K562 (cell line): ENCODE measurements around the gene TMEM43. TPM values are rescaled to one million over a fixed set of nuclear protein-coding genes. Genes with fewer than 3 reads are reported as not detected.

Experiments used
- BCL6 ChIP-seq: fragments of 250-450 bp; sonication (Bioruptor Pico); IDR thresholded peaks from 2 replicates; pipeline ENCODE4 v1.4.0; 2020
- CEBPB ChIP-seq: fragments of 450-650 bp; IDR thresholded peaks from 2 replicates; pipeline ENCODE4 v1.6.1; 2016; ENCODE audit warnings: missing genetic modification characterization, missing compliant biosample characterization
- CXXC5 ChIP-seq: fragments of 250-450 bp; sonication (Bioruptor Pico); IDR thresholded peaks from 2 replicates; pipeline ENCODE4 v1.8.0; 2022; ENCODE audit warnings: inconsistent platforms, mild to moderate bottlenecking, moderate library complexity
- FOXK2 ChIP-seq, 2 experiments: fragments of 450-650 bp; IDR thresholded peaks in 1 of 2; conservative IDR thresholded peaks in 1 of 2; 2 replicates each; pipeline ENCODE4 v1.6.1; 2016; ENCODE audit warnings: low read depth in 2 of 2, mild to moderate bottlenecking in 1 of 2
- FOXP1 ChIP-seq: sonication (generic); formaldehyde crosslinking; IDR thresholded peaks from 2 replicates; pipeline ENCODE4 v1.8.0; 2022; ENCODE audit warnings: mild to moderate bottlenecking, missing genetic modification reagents
- HOXB6 ChIP-seq: fragments of 250-450 bp; sonication (Bioruptor Pico); IDR thresholded peaks from 2 replicates; pipeline ENCODE4 v1.5.1; 2022; ENCODE audit warnings: mild to moderate bottlenecking, borderline replicate concordance
- MEF2D ChIP-seq: conservative IDR thresholded peaks from 2 replicates; pipeline ENCODE4 v1.6.1; 2016; ENCODE audit warnings: low read depth, missing genetic modification characterization, missing compliant biosample characterization
- MEIS2 ChIP-seq: fragments of 450-650 bp; IDR thresholded peaks from 2 replicates; pipeline ENCODE4 v1.6.1; 2014; ENCODE audit warnings: mild to moderate bottlenecking; ENCODE audit not compliant: partially characterized antibody
- PHF20 ChIP-seq: fragments of 450-650 bp; IDR thresholded peaks from 2 replicates; pipeline ENCODE4 v1.6.1; 2018; ENCODE audit not compliant: partially characterized antibody
- PTRF ChIP-seq: fragments of 450-650 bp; IDR thresholded peaks from 2 replicates; pipeline ENCODE4 v1.6.1; 2016; ENCODE audit warnings: mild to moderate bottlenecking, missing genetic modification characterization, missing compliant biosample characterization
- RBBP5 ChIP-seq: fragments of 200-600 bp; sonication (generic); IDR thresholded peaks from 2 replicates; pipeline ENCODE4 v1.6.1; 2012; ENCODE audit warnings: borderline replicate concordance, mild to moderate bottlenecking, low read length, control low read depth, inconsistent platforms; ENCODE audit not compliant: insufficient read depth, poor library complexity, severe bottlenecking
- STAT5A ChIP-seq: IDR thresholded peaks from 2 replicates; pipeline ENCODE4 v1.6.1; 2012; ENCODE audit warnings: low read length, inconsistent platforms, borderline replicate concordance
- ZKSCAN1 ChIP-seq: fragments of 150-350 bp; IDR thresholded peaks from 2 replicates; pipeline ENCODE4 v1.6.1; 2016; ENCODE audit warnings: low read depth, low read length
- ZNF212 ChIP-seq: fragments of 450-650 bp; formaldehyde crosslinking; IDR thresholded peaks from 2 replicates; pipeline ENCODE4 v1.4.0; 2020; ENCODE audit warnings: mild to moderate bottlenecking
- ZNF551 ChIP-seq: fragments of 250-450 bp; sonication (Bioruptor Pico); IDR thresholded peaks from 2 replicates; pipeline ENCODE4 v1.5.0; 2021; ENCODE audit warnings: mild to moderate bottlenecking, moderate library complexity
- ZNF583 ChIP-seq: fragments of 250-450 bp; sonication (Bioruptor Pico); IDR thresholded peaks from 2 replicates; pipeline ENCODE4 v1.4.0; 2020
- ZNF717 ChIP-seq: fragments of 250-450 bp; sonication (Bioruptor Pico); IDR thresholded peaks from 2 replicates; pipeline ENCODE4 v1.5.0; 2021
- ZNF764 ChIP-seq: fragments of 250-450 bp; sonication (Bioruptor Pico); IDR thresholded peaks from 2 replicates; pipeline ENCODE4 v1.4.0; 2020; ENCODE audit warnings: low read depth, mild to moderate bottlenecking, moderate library complexity
- polyA plus RNA-seq, 8 experiments: library from polyadenylated mRNA; depleted of rRNA in 4 of 8; stranded (reverse) in 5 of 8; unstranded in 3 of 8; fragments of >200 nt; fragmentation: Nextera tagmentation in 2 of 8; fragmentation: Illumina TruSeq in 1 of 8; extraction: Ambion mirVana in 2 of 8; extraction: Trizol in 1 of 8; gene quantifications; 2 replicates each; pipeline versions ENCODE4 v1.2.1 to v1.2.3, GENCODE V29; 2011 to 2014; ENCODE audit warnings: inconsistent platforms in 1 of 8, missing spikeins in 1 of 8
- total RNA-seq, 7 experiments: library from RNA; depleted of rRNA in 6 of 7; stranded (reverse); fragments of >200 nt in 6 of 7; fragmentation: Illumina TruSeq in 2 of 7; extraction: Trizol in 2 of 7; gene quantifications; 2 replicates each; pipeline versions ENCODE4 v1.2.1 to v1.2.3, GENCODE V29; 2011 to 2021; ENCODE audit warnings: low replicate concordance in 1 of 7
- TF ChIP-seq, protein P1 (sequence below): sonication (generic); IDR thresholded peaks from 2 replicates; pipeline ENCODE4 v1.6.1; 2016
- TF ChIP-seq, protein P2 (sequence below): fragments of 450-650 bp; IDR thresholded peaks from 2 replicates; pipeline ENCODE4 v1.6.1; 2017; ENCODE audit warnings: antibody characterized with exemption
- TF ChIP-seq, protein P3 (sequence below): fragments of 250-450 bp; sonication (Bioruptor Pico); IDR thresholded peaks from 2 replicates; pipeline ENCODE4 v1.5.0; 2021; ENCODE audit warnings: mild to moderate bottlenecking, borderline replicate concordance
- TF ChIP-seq, protein P4 (sequence below): fragments of 450-650 bp; formaldehyde crosslinking; IDR thresholded peaks from 2 replicates; pipeline ENCODE4 v1.4.0; 2020; ENCODE audit warnings: mild to moderate bottlenecking

Gene TMEM43
- total and polyA plus RNA-seq, 9 of the 15 experiments (the other 6 are each of a cell fraction or from before 2014, with no cell fraction given): 16.7 to 46.1 (median 35.7) TPM

DNA sequence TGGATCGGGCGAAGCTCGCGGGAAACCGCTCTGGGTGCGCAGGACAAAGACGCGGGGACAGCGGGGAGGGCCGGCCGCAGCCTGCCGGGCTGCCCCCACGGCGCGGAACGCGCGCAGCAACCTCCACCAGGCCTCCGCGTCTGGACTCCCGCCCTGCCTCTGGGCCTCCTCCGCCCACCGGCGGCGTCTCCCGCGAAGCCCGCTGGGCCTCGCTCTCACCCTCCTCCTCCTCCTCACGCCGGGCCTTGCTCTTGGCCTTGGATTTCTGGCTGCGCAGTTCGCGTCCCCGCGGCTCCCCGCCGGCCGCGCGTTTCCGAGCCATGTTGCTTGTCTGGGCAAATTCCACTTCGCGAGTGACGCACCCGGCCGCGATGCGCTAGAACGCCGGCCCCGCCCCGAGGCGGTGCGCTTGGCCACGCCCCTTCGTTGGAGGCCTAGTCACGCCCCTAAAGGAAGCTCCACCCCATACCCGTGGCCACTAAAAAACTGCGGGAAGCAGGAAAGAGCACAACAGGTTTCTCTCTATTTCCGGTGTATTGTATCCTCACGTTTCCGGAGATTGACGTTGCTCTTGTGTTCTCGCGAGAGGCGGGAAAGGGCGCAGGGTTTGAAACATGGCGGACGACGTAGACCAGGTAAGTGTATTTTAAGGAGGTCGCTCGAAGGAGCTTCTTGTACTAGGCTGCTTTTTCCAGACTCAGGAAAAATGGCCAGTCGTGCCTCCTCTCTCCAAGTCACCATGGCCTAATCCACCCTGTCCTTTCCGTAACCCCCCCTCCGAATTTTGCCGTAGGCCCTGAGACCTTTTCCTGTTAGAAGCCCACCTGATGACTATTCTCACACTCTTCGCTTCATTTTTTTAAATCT, 53.6 kb downstream of the TMEM43 start, which contains the start of the genes LSM3 and XPC (continued):
- no peak for TF ChIP-seq PTRF (tag)
- TF ChIP-seq ZKSCAN1: no peak
- TF ChIP-seq, protein P1, sequence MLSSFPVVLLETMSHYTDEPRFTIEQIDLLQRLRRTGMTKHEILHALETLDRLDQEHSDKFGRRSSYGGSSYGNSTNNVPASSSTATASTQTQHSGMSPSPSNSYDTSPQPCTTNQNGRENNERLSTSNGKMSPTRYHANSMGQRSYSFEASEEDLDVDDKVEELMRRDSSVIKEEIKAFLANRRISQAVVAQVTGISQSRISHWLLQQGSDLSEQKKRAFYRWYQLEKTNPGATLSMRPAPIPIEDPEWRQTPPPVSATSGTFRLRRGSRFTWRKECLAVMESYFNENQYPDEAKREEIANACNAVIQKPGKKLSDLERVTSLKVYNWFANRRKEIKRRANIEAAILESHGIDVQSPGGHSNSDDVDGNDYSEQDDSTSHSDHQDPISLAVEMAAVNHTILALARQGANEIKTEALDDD: peak; percentile 85; the same call in 1 of the 2 replicates
- no peak for TF ChIP-seq HOXB6 (CRISPR knock-in tag)
- no peak for TF ChIP-seq MEF2D
- TF ChIP-seq FOXP1 (CRISPR knock-in tag): peak; percentile 95
- TF ChIP-seq ZNF212 (CRISPR knock-in tag): no peak
- TF ChIP-seq PHF20: peak; percentile 87
- TF ChIP-seq RBBP5: peak; percentile 96
- TF ChIP-seq MEIS2: peak; percentile 29
- TF ChIP-seq BCL6: 0 out of 2 replicates have a peak, but pooled peaks have one; percentile 49
- TF ChIP-seq ZNF717 (CRISPR knock-in tag): no peak
- TF ChIP-seq, protein P2, sequence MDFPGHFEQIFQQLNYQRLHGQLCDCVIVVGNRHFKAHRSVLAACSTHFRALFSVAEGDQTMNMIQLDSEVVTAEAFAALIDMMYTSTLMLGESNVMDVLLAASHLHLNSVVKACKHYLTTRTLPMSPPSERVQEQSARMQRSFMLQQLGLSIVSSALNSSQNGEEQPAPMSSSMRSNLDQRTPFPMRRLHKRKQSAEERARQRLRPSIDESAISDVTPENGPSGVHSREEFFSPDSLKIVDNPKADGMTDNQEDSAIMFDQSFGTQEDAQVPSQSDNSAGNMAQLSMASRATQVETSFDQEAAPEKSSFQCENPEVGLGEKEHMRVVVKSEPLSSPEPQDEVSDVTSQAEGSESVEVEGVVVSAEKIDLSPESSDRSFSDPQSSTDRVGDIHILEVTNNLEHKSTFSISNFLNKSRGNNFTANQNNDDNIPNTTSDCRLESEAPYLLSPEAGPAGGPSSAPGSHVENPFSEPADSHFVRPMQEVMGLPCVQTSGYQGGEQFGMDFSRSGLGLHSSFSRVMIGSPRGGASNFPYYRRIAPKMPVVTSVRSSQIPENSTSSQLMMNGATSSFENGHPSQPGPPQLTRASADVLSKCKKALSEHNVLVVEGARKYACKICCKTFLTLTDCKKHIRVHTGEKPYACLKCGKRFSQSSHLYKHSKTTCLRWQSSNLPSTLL: no peak
- TF ChIP-seq ZNF764 (CRISPR knock-in tag): no peak
- TF ChIP-seq FOXK2 (conservative IDR thresholded peaks at IDR 0.05 in 1 of 2, IDR thresholded peaks at IDR 0.05 in 1 of 2; ENCODE audit: low read depth in 2 of 2): peak; percentile 96 to 98
- TF ChIP-seq STAT5A: no peak
- TF ChIP-seq, protein P3, sequence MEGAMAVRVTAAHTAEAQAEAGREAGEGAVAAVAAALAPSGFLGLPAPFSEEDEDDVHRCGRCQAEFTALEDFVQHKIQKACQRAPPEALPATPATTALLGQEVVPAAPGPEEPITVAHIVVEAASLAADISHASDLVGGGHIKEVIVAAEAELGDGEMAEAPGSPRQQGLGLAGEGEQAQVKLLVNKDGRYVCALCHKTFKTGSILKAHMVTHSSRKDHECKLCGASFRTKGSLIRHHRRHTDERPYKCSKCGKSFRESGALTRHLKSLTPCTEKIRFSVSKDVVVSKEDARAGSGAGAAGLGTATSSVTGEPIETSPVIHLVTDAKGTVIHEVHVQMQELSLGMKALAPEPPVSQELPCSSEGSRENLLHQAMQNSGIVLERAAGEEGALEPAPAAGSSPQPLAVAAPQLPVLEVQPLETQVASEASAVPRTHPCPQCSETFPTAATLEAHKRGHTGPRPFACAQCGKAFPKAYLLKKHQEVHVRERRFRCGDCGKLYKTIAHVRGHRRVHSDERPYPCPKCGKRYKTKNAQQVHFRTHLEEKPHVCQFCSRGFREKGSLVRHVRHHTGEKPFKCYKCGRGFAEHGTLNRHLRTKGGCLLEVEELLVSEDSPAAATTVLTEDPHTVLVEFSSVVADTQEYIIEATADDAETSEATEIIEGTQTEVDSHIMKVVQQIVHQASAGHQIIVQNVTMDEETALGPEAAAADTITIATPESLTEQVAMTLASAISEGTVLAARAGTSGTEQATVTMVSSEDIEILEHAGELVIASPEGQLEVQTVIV (CRISPR knock-in tag): no peak
- TF ChIP-seq ZNF551 (CRISPR knock-in tag): no peak
- no peak for TF ChIP-seq CEBPB (tag)
- peak; percentile 84 for TF ChIP-seq ZNF583
- peak; percentile 94 for TF ChIP-seq CXXC5 (CRISPR knock-in tag)
- TF ChIP-seq, protein P4, sequence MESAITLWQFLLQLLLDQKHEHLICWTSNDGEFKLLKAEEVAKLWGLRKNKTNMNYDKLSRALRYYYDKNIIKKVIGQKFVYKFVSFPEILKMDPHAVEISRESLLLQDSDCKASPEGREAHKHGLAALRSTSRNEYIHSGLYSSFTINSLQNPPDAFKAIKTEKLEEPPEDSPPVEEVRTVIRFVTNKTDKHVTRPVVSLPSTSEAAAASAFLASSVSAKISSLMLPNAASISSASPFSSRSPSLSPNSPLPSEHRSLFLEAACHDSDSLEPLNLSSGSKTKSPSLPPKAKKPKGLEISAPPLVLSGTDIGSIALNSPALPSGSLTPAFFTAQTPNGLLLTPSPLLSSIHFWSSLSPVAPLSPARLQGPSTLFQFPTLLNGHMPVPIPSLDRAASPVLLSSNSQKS (CRISPR knock-in tag): no peak
